HepG2 (cell line): Measurements from ENCODE around the gene SERP1. TPM values are rescaled to one million over a fixed set of nuclear protein-coding genes. Genes with fewer than 3 reads are reported as not detected.

Source experiments
- BCLAF1 ChIP-seq: fragments of 450-650 bp; IDR thresholded peaks from 2 replicates; pipeline ENCODE4 v1.6.1; 2017; ENCODE audit warnings: mild to moderate bottlenecking
- ETV5 ChIP-seq: IDR thresholded peaks from 2 replicates; pipeline ENCODE4 v1.6.1; 2018; ENCODE audit warnings: missing biosample characterization, missing genetic modification reagents, inconsistent platforms, borderline replicate concordance
- GZF1 ChIP-seq: sonication (generic); formaldehyde crosslinking; IDR thresholded peaks from 2 replicates; pipeline ENCODE4 v1.5.1; 2020; ENCODE audit warnings: mild to moderate bottlenecking, missing genetic modification reagents
- KDM3A ChIP-seq: IDR thresholded peaks from 2 replicates; pipeline ENCODE4 v1.6.1; 2018; ENCODE audit warnings: low read depth, missing compliant biosample characterization
- MED13 ChIP-seq: sonication (generic); formaldehyde crosslinking; IDR thresholded peaks from 2 replicates; pipeline ENCODE4 v1.5.0; 2020; ENCODE audit warnings: missing genetic modification reagents
- MXD3 ChIP-seq: IDR thresholded peaks from 2 replicates; pipeline ENCODE4 v1.6.1; 2016; ENCODE audit warnings: mild to moderate bottlenecking, missing biosample characterization, missing genetic modification reagents
- MYNN ChIP-seq: sonication (generic); formaldehyde crosslinking; IDR thresholded peaks from 2 replicates; pipeline ENCODE4 v1.4.0; 2020; ENCODE audit warnings: mild to moderate bottlenecking, low read depth, missing genetic modification reagents
- PHB2 ChIP-seq: fragments of 450-650 bp; IDR thresholded peaks from 2 replicates; pipeline ENCODE4 v1.6.1; 2018; ENCODE audit not compliant: partially characterized antibody
- PITX1 ChIP-seq: sonication (generic); formaldehyde crosslinking; IDR thresholded peaks from 2 replicates; pipeline ENCODE4 v1.5.1; 2020; ENCODE audit warnings: mild to moderate bottlenecking, missing genetic modification reagents
- RFX5 ChIP-seq: IDR thresholded peaks from 2 replicates; pipeline ENCODE4 v1.6.1; 2011; ENCODE audit warnings: low read depth, low read length, improper control_type of control experiment
- SIX1 ChIP-seq: sonication (generic); formaldehyde crosslinking; IDR thresholded peaks from 2 replicates; pipeline ENCODE4 v1.4.0; 2020; ENCODE audit warnings: missing genetic modification reagents, borderline replicate concordance
- SP4 ChIP-seq: sonication (generic); formaldehyde crosslinking; IDR thresholded peaks from 2 replicates; pipeline ENCODE4 v1.8.1; 2023; ENCODE audit warnings: mild to moderate bottlenecking, missing genetic modification reagents
- SUZ12 ChIP-seq: fragments of 150-350 bp; IDR thresholded peaks from 2 replicates; pipeline ENCODE4 v1.6.1; 2014; ENCODE audit warnings: low read depth, low read length
- ZFP62 ChIP-seq: sonication (generic); formaldehyde crosslinking; IDR thresholded peaks from 2 replicates; pipeline ENCODE4 v1.4.0; 2020; ENCODE audit warnings: missing genetic modification reagents
- ZNF292 ChIP-seq: sonication (generic); formaldehyde crosslinking; IDR thresholded peaks from 2 replicates; pipeline ENCODE4 v1.8.1; 2022; ENCODE audit warnings: mild to moderate bottlenecking, low read depth, missing genetic modification reagents, borderline replicate concordance
- ZNF331 ChIP-seq: sonication (generic); formaldehyde crosslinking; IDR thresholded peaks from 2 replicates; pipeline ENCODE4 v1.4.0; 2020; ENCODE audit warnings: missing genetic modification reagents
- ZNF367 ChIP-seq: sonication (generic); formaldehyde crosslinking; IDR thresholded peaks from 2 replicates; pipeline ENCODE4 v1.4.0; 2020; ENCODE audit warnings: missing genetic modification reagents, borderline replicate concordance
- ZNF619 ChIP-seq: sonication (generic); formaldehyde crosslinking; IDR thresholded peaks from 2 replicates; pipeline ENCODE4 v1.4.0; 2020; ENCODE audit warnings: mild to moderate bottlenecking, missing genetic modification reagents
- polyA plus RNA-seq, 8 experiments: library from polyadenylated mRNA; depleted of rRNA in 3 of 8; stranded (reverse) in 7 of 8; unstranded in 1 of 8; fragments of >200 nt; fragmentation: Illumina TruSeq in 4 of 8; extraction: Trizol in 4 of 8; gene quantifications; 2 replicates each; pipeline versions ENCODE4 v1.2.1 to v1.2.3, GENCODE V29; 2011 to 2016; ENCODE audit warnings: low read depth in 4 of 8, missing spikeins in 1 of 8, mixed read lengths in 1 of 8; ENCODE audit not compliant: insufficient read depth in 1 of 8
- total RNA-seq, 5 experiments: library from RNA; depleted of rRNA; stranded (reverse); fragments of >200 nt; fragmentation: Illumina TruSeq; extraction: Trizol; gene quantifications; 2 replicates each; pipeline ENCODE4 v1.2.3, GENCODE V29; 2016; ENCODE audit warnings: low read depth in 1 of 5
- TF ChIP-seq, protein P1 (sequence below): sonication (generic); formaldehyde crosslinking; IDR thresholded peaks from 2 replicates; pipeline ENCODE4 v1.5.0; 2020; ENCODE audit warnings: mild to moderate bottlenecking, missing genetic modification reagents
- TF ChIP-seq, protein P2 (sequence below): sonication (generic); formaldehyde crosslinking; IDR thresholded peaks from 2 replicates; pipeline ENCODE4 v1.4.0; 2020; ENCODE audit warnings: missing genetic modification reagents, borderline replicate concordance

Gene SERP1
- total and polyA plus RNA-seq, 2 of the 13 experiments (the other 11 are each of a cell fraction or from before 2014, with no cell fraction given) = 61.2 to 95.0 TPM

GRCh38 chr3:150545419-150546225 is 674 bp downstream of the SERP1 start (continued):
- TF ChIP-seq ZNF367 = no peak
- no peak for TF ChIP-seq SUZ12
- TF ChIP-seq MXD3 (CRISPR knock-in tag) = no peak
- no peak for TF ChIP-seq GZF1 (CRISPR knock-in tag)
- TF ChIP-seq, protein P1, sequence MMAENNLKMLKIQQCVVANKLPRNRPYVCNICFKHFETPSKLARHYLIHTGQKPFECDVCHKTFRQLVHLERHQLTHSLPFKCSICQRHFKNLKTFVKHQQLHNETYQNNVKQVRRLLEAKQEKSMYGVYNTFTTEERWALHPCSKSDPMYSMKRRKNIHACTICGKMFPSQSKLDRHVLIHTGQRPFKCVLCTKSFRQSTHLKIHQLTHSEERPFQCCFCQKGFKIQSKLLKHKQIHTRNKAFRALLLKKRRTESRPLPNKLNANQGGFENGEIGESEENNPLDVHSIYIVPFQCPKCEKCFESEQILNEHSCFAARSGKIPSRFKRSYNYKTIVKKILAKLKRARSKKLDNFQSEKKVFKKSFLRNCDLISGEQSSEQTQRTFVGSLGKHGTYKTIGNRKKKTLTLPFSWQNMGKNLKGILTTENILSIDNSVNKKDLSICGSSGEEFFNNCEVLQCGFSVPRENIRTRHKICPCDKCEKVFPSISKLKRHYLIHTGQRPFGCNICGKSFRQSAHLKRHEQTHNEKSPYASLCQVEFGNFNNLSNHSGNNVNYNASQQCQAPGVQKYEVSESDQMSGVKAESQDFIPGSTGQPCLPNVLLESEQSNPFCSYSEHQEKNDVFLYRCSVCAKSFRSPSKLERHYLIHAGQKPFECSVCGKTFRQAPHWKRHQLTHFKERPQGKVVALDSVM (CRISPR knock-in tag) = 0 out of 2 replicates have a peak, but pooled peaks have one; percentile 46
- TF ChIP-seq ZNF292 (CRISPR knock-in tag) = no peak
- TF ChIP-seq ETV5 = no peak
- no peak for TF ChIP-seq MED13 (CRISPR knock-in tag)
- TF ChIP-seq RFX5 = no peak
- no peak for TF ChIP-seq PHB2
- TF ChIP-seq, protein P2, sequence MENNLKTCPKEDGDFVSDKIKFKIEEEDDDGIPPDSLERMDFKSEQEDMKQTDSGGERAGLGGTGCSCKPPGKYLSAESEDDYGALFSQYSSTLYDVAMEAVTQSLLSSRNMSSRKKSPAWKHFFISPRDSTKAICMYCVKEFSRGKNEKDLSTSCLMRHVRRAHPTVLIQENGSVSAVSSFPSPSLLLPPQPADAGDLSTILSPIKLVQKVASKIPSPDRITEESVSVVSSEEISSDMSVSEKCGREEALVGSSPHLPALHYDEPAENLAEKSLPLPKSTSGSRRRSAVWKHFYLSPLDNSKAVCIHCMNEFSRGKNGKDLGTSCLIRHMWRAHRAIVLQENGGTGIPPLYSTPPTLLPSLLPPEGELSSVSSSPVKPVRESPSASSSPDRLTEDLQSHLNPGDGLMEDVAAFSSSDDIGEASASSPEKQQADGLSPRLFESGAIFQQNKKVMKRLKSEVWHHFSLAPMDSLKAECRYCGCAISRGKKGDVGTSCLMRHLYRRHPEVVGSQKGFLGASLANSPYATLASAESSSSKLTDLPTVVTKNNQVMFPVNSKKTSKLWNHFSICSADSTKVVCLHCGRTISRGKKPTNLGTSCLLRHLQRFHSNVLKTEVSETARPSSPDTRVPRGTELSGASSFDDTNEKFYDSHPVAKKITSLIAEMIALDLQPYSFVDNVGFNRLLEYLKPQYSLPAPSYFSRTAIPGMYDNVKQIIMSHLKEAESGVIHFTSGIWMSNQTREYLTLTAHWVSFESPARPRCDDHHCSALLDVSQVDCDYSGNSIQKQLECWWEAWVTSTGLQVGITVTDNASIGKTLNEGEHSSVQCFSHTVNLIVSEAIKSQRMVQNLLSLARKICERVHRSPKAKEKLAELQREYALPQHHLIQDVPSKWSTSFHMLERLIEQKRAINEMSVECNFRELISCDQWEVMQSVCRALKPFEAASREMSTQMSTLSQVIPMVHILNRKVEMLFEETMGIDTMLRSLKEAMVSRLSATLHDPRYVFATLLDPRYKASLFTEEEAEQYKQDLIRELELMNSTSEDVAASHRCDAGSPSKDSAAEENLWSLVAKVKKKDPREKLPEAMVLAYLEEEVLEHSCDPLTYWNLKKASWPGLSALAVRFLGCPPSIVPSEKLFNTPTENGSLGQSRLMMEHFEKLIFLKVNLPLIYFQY (CRISPR knock-in tag) = no peak
- no peak for TF ChIP-seq SIX1 (CRISPR knock-in tag)
- TF ChIP-seq ZFP62 (CRISPR knock-in tag) = no peak
- no peak for TF ChIP-seq ZNF331 (CRISPR knock-in tag)
- no peak for TF ChIP-seq SP4
- no peak for TF ChIP-seq MYNN (CRISPR knock-in tag)
- TF ChIP-seq BCLAF1 = no peak
- TF ChIP-seq ZNF619 (CRISPR knock-in tag) = no peak; the same call in 1 of the 2 replicates
- TF ChIP-seq KDM3A (CRISPR knock-in tag) = no peak
- TF ChIP-seq PITX1 = no peak
